PC-9 (cell line): ENCODE data around the gene SLIT1. TPM values are rescaled to one million over a fixed set of nuclear protein-coding genes. Genes with fewer than 3 reads are reported as not detected.

Experiments
- BruUV-seq: library from RNA; stranded (reverse); fragments of 400-500 nt; replicated peaks from 2 replicates; lab custom pipeline; 2021; lab: Mats Ljungman, UMichigan
- CTCF ChIA-PET: fragments of 300-600 bp; sonication (Branson Sonifier 250); formaldehyde crosslinking; loops from one replicate; lab custom pipeline; 2022; ENCODE audit warnings: antibody characterized with exemption; lab: Charles Lee
- POLR2A ChIA-PET: fragments of 300-600 bp; sonication (Branson Sonifier 250); formaldehyde crosslinking; loops from one replicate; lab custom pipeline; 2022; ENCODE audit warnings: antibody characterized with exemption; ENCODE audit not compliant: unreplicated experiment; lab: Charles Lee
- DNase-seq, 2 experiments: peaks; one replicate each; pipeline versions ENCODE4 v3.0.0 to v3.0.0-alpha.2; 2015 to 2022; ENCODE audit warnings: mixed read lengths in 1 of 2
- H2AFZ ChIP-seq: fragments of 200-600 bp; sonication (generic); 2 replicates; pipeline ENCODE4 v1.8.1; 2017; ENCODE audit warnings: antibody characterized with exemption
- H3F3A ChIP-seq: fragments of 200-600 bp; sonication (generic); 2 replicates; pipeline ENCODE4 v1.8.1; 2017; ENCODE audit warnings: antibody characterized with exemption, mild to moderate bottlenecking, low read depth; ENCODE audit not compliant: insufficient read depth
- H3K27ac ChIP-seq: fragments of 200-600 bp; sonication (generic); 2 replicates; pipeline ENCODE4 v1.6.1; 2016; ENCODE audit warnings: mixed run types
- H3K27me3 ChIP-seq: fragments of 200-600 bp; sonication (generic); 2 replicates; pipeline ENCODE4 v1.6.1; 2016; ENCODE audit warnings: low read depth, mixed run types; ENCODE audit not compliant: insufficient read depth
- H3K36me3 ChIP-seq: fragments of 200-600 bp; sonication (generic); 2 replicates; pipeline ENCODE4 v1.6.1; 2016; ENCODE audit warnings: low read depth, mixed run types
- H3K4me1 ChIP-seq: fragments of 200-600 bp; sonication (generic); replicated peaks from 2 replicates; pipeline ENCODE4 v1.6.1; 2016; ENCODE audit warnings: mixed run types; ENCODE audit not compliant: insufficient read depth
- H3K4me2 ChIP-seq: fragments of 200-600 bp; sonication (generic); 2 replicates; pipeline ENCODE4 v1.6.1; 2017; ENCODE audit warnings: mixed run types
- H3K4me3 ChIP-seq: fragments of 200-600 bp; sonication (generic); 2 replicates; pipeline ENCODE4 v1.6.1; 2016; ENCODE audit warnings: mixed run types
- H3K79me2 ChIP-seq: fragments of 200-600 bp; sonication (generic); 2 replicates; pipeline ENCODE4 v1.6.1; 2017; ENCODE audit warnings: low read depth, mixed run types
- H3K9me2 ChIP-seq: fragments of 200-600 bp; sonication (generic); 2 replicates; pipeline ENCODE4 v1.8.1; 2017; ENCODE audit warnings: mild to moderate bottlenecking; ENCODE audit not compliant: insufficient read depth
- H3K9me3 ChIP-seq: fragments of 200-600 bp; sonication (generic); 2 replicates; pipeline ENCODE4 v1.8.1; 2016; ENCODE audit warnings: low read depth; ENCODE audit not compliant: insufficient read depth
- H4K20me1 ChIP-seq: fragments of 200-600 bp; sonication (generic); 2 replicates; pipeline ENCODE4 v1.8.1; 2017; ENCODE audit not compliant: insufficient read depth
- EZH2 ChIP-seq: fragments of 200-600 bp; sonication (generic); IDR thresholded peaks from 2 replicates; pipeline ENCODE4 v1.8.0; 2017; ENCODE audit warnings: antibody characterized with exemption, low read depth
- intact Hi-C: fragments of 100-400 bp; cut with micrococcal nuclease; formaldehyde crosslinking; loops from one replicate; pipeline ENCODE4 v1.10.0; 2022; ENCODE audit not compliant: unreplicated experiment
- total RNA-seq: library from RNA; stranded (reverse); gene quantifications from 2 replicates; pipeline ENCODE4 v1.2.3, GENCODE V29; 2021
- TF ChIP-seq, protein P1 (sequence below): fragments of 200-600 bp; sonication (generic); conservative IDR thresholded peaks from 2 replicates; pipeline ENCODE4 v1.6.1; 2017; ENCODE audit warnings: mixed run types, antibody characterized with exemption, mild to moderate bottlenecking, moderate library complexity

SLIT1 gene
- total RNA-seq, 1 experiment from 2014 or later: not detected

- Histone ChIP-seq H3K79me2 (no peaks in the 10 kb centered on the region), H3K36me3 (no peaks in the 10 kb centered on the region), H3K4me3 (no peak overlapping the region), H3K9me3 (no peaks in the 10 kb centered on the region), H2AFZ (no peak overlapping the region), H3F3A (no peaks in the 10 kb centered on the region), H3K27ac (no peak overlapping the region), H4K20me1 (no peaks in the 10 kb centered on the region), H3K27me3 (no peaks in the 10 kb centered on the region), H3K9me2 (no peaks in the 10 kb centered on the region), H3K4me2 (no peak overlapping the region), H3K4me1 (no peaks in the 10 kb centered on the region)
- ChIA-PET CTCF (no interaction called here), POLR2A (no interaction called here)
- no TSS peak for BruUV-seq
- TF ChIP-seq EZH2: no peak
- TF ChIP-seq, protein P1, sequence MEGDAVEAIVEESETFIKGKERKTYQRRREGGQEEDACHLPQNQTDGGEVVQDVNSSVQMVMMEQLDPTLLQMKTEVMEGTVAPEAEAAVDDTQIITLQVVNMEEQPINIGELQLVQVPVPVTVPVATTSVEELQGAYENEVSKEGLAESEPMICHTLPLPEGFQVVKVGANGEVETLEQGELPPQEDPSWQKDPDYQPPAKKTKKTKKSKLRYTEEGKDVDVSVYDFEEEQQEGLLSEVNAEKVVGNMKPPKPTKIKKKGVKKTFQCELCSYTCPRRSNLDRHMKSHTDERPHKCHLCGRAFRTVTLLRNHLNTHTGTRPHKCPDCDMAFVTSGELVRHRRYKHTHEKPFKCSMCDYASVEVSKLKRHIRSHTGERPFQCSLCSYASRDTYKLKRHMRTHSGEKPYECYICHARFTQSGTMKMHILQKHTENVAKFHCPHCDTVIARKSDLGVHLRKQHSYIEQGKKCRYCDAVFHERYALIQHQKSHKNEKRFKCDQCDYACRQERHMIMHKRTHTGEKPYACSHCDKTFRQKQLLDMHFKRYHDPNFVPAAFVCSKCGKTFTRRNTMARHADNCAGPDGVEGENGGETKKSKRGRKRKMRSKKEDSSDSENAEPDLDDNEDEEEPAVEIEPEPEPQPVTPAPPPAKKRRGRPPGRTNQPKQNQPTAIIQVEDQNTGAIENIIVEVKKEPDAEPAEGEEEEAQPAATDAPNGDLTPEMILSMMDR: no peak
- intact Hi-C loops: no loop called here
- no peak for DNase-seq
Observed at GRCh38 chr10:96984541-96985131, 201.1 kb downstream of the SLIT1 start.

- no peaks in the 10 kb centered on the region for H4K20me1 ChIP-seq
- ChIA-PET CTCF (no interaction called here), POLR2A (no interaction called here)
- no peaks in the 10 kb centered on the region for H3K9me2 ChIP-seq
- no peaks in the 10 kb centered on the region for H3K4me1 ChIP-seq
- no peaks in the 10 kb centered on the region for H3F3A ChIP-seq
- H3K27me3 ChIP-seq: no peaks in the 10 kb centered on the region
- no peaks in the 10 kb centered on the region for H3K79me2 ChIP-seq
- no peaks in the 10 kb centered on the region for H3K36me3 ChIP-seq
- H3K4me2 ChIP-seq: no peak overlapping the region
- no peaks in the 10 kb centered on the region for H3K9me3 ChIP-seq
- intact Hi-C loops: no loop called here
- no peak overlapping the region for H3K27ac ChIP-seq
- DNase-seq: no peak
- H2AFZ ChIP-seq: no peak overlapping the region
- BruUV-seq: no TSS peak
- TF ChIP-seq, protein P1: no peak
- no peak overlapping the region for H3K4me3 ChIP-seq
Observed at GRCh38 chr10:96982149-96982930, 203.4 kb downstream of the SLIT1 start.

- H3K9me2 ChIP-seq: no peaks in the 10 kb centered on the region
- no peaks in the 10 kb centered on the region for H3K27me3 ChIP-seq
- no peaks in the 10 kb centered on the region for H3K79me2 ChIP-seq
- H3F3A ChIP-seq: no peaks in the 10 kb centered on the region
- CTCF ChIA-PET: no interaction called here
- intact Hi-C loops: no loop called here
- no peak overlapping the region for H3K27ac ChIP-seq
- H3K4me1 ChIP-seq: no peaks in the 10 kb centered on the region
- TF ChIP-seq, protein P1: no peak
- TF ChIP-seq EZH2: no peak
- POLR2A ChIA-PET: no interaction called here
- DNase-seq: no peak
- BruUV-seq: no TSS peak
- H4K20me1 ChIP-seq: no peaks in the 10 kb centered on the region
- H3K4me3 ChIP-seq: no peak overlapping the region
- no peaks in the 10 kb centered on the region for H3K9me3 ChIP-seq
- H2AFZ ChIP-seq: no peak overlapping the region
- no peaks in the 10 kb centered on the region for H3K36me3 ChIP-seq
- no peak overlapping the region for H3K4me2 ChIP-seq
Observed at GRCh38 chr10:96978621-96979154, 207.1 kb downstream of the SLIT1 start.
